ENCODE measurements around the gene MAP3K7.

The MAP3K7 gene

DNA sequence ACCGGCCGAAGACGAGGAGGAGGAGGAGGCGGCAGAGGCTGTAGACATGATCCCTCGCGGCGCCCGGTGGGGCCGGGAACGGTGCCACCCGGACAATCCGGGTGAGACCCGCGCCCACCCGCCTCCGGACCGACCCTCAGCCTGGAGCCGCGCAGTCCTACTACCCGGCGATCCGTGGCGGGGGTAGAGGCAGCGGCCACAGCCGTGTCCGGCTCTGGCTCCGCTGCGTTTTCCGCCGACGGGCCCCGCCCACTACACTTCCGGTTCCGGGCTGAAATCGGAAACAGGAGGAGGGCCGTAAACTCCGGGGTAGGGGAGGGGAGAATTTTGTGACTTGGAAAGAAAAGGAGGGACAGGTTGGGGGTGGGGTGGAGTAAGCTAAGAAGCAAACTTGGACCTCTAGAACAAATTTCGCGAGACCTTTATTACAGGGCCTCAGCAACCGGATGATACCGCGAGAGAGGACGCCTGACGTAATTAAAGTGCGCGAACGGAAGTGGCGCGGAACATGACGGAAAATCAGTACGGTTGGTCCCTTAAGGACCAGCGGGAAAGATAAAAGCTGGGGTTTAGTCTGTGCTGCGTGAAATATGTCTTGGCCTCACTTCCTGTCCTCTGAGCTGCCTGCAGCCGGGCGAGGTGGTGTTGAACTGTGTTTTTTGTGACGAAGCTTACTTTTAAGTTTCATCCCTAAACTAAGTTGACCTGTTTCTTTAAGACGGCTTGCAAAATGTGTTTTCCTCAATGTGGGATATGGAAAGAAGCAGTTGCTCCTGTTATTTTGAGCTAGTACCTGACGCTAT, at the start of gene MAP3K7:
Gene MAP3K7, minus strand, starts transcription at position 237 of the 803 bp plus-strand sequence. Its CDS starts 189 bp downstream, at position 48.
- DNase-seq (ENCODE audit: low spot score) = peak; percentile 95

DNA sequence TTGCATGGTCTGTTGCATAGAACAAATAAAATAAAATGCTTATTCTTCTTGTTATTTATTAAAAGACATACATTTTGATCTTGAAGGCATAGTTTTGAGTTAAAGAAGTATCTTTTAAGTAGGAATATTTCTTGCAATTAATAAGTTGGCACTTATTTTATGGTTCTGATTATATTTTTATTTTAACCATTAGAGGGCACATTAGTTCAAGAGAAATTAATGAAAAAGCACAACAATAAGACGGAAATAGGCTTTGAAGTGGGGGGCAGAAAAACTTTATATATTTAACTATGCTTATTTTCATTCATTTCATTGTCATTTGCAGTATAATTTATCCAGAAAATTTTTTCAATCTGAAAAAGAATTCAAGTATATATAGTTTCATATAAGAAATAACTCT, 44.2 kb upstream of the MAP3K7 start:
- no peak for DNase-seq (ENCODE audit: low spot score)

DNA sequence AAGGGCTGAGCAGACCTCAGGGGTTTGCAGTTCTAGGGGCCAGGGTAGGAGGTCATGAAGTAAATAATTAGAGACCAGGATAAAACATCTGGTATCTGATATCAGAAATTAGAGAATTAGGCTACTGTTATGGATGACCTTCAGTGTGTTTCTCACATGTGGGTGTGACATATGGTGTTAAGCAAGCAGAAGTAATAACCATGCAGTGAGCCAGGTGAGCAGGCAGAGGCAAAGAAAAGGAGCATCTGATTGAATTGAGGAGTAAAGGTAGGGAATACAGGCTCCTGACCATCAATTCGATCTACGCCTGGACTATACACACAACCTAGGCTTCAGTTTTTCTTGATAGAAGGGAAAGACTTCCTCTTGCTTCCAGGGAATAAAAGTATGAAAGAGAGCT, 34.7 kb upstream of the MAP3K7 start:
- no peak for DNase-seq (ENCODE audit: low spot score)

DNA sequence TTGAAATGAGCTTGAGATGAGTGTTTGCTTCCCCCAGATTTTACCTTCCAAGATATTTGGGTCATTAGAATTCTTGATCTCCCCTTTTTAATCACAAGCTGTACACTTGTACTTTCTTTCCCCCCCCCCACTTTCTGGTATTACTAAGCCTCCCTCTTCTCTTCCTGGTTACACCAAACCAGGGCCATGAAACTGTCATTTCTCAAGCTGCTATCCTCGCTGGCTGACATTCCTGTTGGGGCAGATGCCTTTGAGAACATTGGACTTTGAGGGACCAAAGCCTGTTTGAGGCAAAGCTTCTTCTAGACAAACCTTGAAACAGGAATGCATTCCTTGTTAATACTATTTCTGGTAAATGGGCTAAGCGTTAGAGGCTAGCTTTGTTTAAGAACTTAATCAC, 32.3 kb upstream of the MAP3K7 start:
- no peak for DNase-seq (ENCODE audit: low spot score)

DNA sequence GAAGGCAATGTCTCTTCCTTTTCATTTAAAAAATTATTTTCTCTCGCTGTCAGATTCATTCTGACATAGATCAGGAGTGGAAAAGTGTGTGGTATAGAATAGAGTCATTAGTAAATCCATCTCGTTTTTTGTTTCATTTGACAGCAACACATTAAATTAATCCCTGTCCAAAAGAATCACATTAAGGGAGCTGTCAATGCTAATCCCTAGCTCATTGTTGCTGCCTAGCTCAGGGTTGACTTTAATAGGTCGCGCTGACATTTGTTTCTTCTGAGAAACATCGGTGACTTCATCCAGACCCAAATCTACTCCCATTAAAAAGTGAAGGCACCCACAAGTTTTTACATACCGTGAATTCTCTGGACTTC, 25.4 kb upstream of the MAP3K7 start:
- DNase-seq (ENCODE audit: low spot score) = no peak

DNA sequence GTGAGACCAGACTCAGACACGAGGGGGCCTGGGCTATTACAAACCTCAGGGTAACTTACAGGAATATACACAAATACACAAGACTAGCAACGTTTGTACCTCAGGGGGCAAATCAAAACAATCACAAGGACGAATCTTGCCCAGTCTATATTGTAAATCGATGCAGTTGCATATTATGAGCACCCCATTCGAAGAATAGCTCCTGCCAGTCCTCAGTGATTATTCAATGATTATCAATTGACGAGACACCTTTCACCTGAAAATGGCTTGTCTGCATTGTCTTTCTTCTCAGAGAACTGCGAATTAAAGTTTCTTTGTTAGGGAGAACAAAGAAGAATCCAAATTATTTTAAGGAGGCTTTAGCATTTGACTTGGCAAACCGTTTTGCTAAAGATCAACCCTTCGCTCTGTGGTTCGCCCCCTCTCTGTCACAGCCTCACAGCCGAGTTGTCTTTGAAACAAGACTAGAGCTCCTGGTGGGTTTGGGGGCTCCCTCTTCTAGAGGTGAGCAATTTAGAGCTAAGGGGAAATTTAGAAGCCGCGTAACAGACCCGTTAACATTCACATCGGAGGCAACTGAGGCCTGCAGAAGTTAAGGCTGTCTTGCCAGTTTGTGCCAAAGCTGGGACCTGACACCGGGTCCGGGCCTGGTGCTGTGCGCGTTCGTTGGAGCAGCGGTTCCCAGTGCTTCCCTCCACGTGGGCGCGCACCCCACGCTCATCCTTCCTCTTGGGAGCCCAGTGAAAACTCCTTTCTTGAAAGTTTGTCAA, 24.9 kb upstream of the MAP3K7 start:
- no peak for DNase-seq (ENCODE audit: low spot score)

DNA sequence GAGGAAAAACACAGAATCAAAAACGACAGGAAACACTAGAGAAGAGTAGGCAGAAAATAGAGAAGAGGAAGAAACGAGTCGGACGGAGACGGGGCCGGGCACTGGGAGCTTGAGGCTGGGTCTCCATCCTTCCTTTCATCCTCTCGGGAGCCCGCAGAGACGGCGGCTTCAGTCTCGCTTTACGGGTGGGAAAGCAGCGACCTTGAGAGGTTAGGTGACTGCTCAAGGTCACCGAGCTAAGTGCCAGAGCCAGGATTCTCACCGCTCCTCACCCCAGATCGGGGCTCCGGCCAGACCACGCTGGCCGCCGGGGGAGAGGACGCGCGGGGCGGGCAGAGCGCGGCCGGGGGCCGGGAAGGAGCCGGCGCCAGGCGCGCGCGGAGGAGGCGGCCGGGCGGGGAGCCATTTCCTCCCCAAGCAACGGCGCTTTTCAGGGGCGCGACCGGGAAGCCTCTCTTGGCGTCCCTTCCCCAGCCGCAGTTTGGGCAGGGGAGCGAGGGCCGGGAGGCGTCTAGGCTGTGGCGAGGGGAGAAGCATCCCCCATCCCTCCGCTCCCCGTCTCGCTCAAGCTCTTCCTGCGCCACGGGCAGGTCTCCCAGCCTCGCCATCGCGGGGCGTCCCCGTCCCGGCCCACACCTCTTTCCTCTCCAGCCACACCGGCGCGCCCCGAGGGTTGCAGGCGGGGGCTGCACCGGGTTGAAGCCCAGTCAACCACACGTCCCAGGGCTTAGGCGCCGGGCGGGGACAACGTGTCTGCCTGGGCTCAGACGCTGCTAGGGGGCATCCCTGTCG, 24.1 kb upstream of the MAP3K7 start:
- peak; percentile 15 for DNase-seq (ENCODE audit: low spot score)

DNA sequence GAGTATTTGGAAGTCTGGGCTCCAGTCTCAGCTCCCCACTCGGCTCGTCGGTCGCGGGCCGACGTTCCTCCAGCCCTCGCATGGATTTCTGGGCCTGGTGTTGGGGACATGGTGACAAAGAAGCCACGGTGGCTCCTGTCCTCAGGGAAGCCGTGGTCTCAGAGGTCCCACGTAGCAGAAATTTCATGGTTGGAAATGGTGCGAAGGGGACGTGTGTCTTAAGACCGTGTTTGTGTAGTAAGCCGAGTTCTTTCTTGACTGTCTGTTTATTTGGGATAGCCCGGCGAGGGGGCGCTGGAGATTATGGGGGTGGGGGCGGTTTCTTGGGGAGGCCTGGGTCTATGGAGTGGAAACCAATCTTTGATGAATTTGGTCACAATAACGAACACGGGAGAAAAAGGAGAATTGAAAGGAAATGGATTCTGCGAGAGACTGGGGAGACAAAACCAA, 23.5 kb upstream of the MAP3K7 start:
- DNase-seq (ENCODE audit: low spot score) = no peak

DNA sequence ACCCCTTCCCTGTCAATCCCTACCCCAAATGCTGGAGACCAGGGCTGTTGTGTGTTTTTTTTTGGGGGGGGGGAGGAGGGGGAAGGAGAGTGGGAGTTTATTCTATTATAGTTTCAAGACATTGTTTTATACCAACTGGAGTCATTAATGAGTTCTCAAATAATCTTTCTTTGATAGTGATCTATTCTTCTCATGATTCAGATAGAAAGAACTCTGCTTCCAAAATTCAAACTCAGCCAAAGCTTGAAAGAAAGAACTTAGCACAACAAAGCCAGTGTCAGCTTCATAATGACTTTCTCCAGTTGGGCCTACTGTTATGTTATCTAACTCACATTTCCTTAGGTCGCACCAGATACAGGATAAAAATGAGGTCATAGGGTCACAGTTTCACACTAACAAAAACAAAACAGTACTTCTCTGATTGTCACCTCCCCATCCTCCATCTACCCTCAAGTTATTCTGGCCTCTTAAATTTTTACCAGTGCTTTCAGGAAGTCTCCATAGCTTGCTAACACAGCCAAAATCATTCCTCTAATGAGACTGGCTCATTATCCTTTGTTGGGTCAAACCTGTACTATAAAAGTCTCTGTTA, 19.0 kb upstream of the MAP3K7 start:
- DNase-seq (ENCODE audit: low spot score) = no peak

DNA sequence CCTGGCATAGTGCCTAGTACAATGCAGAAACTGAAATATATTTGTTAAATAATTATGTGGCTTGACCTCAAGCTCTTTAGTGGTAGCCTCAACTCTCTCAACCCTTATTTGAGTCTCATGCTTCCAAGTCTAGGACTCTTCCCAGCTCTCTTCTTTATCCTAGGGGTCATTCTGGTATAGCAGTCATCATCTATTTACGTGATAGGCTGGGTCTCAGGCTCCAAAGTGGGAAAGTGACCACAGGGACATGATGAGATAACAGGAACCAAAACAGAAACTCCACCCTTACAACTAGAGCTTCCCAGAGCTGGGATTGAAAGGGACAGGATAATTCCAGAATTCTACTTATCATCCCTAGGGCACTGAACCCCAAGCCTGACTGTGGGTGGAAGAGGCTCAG, 17.7 kb upstream of the MAP3K7 start:
- DNase-seq (ENCODE audit: low spot score) = no peak

DNA sequence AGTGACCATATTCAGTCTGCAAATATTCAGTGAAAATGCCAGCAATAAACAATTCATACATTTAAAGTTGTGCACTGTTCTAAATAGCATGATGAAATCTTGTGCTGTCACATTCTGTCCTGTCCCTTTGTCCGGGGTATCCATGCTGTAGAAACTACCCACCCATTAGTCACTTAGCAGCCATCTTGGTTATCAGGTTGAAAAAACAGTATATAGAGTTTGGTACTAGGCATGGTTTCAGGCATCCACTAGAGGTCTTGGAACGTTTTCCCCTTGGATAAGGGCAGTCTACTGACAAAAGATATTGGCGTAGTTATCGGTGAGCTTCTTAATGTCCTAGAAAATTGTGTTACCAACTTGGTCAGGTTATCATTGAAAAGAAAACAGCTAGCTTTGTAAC, 12.3 kb upstream of the MAP3K7 start:
- no peak for DNase-seq (ENCODE audit: low spot score)

DNA sequence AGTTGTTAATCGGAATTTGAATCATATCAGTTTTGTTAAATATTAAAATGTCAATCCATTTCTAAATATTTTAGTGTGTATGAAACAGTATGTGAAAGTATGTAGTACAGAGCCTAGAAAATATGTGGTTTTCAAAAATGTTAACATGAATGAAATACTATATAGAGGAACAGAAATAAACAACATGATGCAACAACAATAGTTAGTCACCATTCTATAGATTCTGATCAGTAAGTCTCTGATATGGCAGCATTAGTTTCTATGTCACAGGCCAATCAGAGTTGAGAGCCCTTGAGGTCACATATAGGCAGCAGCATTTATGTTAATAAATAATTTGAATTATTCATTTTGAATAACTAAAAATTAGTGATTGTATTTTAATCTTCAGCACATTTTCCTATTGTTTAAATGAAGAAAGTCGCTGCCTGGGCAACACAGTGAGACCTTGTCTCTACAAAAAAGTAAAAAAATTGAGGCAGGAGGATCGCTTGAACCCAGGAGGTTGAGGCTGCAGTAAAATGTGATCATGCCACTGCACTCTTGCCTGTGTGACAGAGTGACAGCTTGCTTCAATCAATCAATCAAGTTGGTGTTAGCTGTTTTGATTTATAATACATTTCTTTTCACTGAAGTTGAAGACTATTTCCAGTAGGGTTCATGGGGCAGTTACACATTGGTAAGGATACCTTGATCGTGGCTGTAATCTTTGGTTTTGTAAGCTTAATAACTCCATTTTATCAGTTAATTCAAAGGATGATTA, 11.5 kb upstream of the MAP3K7 start:
- DNase-seq (ENCODE audit: low spot score) = no peak

DNA sequence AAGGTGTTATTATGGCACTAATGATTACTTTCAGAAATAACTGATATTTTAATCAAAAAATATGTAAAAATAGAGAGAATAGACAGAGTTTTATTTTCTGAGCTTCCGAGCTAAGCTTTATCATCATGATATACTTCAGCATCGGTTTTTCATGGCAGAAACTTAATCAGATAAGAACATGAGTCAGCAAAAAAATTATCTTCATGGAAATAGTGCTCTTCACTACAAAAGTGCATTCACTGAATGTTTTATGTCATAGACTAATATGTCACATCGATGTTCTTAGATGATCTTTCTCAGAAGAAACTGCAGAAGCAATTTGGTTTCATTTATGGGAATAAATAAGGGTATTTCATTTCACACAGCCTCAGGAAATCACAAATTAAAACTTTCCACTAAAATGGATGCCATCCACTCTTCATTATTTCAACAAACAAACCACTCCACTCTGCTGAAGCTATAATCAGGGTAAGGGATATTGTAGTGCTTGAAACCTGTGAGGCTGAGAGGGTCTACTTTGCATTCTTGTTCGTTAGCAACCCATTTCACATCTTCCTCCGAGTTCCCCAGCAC, 10.2 kb upstream of the MAP3K7 start:
- DNase-seq (ENCODE audit: low spot score) = no peak

DNA sequence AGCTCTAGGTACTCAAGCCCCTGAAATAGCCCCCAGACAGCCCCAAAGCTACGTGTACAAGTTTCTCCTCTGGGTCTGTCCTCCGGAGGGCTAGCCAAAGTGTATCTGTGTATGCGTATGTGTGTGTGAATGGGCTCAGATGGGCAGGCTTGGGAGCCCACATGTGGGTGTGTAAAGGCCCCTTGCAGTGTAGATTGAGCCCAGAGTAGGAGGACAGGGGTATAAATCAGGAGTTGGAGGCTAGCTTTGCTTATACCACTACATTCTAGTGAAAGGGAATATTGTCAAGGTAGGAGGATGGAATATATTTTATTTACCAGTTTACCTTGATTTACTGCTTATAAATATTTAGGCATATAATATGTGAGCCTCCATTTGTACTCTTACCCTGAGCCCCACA, 9.0 kb upstream of the MAP3K7 start:
- DNase-seq (ENCODE audit: low spot score) = no peak

DNA sequence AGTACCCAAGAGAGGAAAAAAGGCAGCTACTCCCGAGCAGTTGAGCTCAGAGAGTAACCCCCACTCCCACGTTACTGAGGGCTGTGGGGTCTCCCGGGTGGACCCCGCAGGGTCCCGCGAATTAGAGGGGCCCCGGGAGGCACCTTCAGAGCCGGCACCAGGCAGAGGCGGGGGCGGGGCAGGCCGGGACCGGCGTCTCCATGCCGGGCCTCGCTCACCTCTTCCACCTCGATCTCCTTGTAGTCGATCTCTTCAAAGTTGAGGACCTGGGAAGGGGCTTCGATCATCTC, 381 bp downstream of the MAP3K7 start:
- DNase-seq (ENCODE audit: low spot score) = no peak

DNA sequence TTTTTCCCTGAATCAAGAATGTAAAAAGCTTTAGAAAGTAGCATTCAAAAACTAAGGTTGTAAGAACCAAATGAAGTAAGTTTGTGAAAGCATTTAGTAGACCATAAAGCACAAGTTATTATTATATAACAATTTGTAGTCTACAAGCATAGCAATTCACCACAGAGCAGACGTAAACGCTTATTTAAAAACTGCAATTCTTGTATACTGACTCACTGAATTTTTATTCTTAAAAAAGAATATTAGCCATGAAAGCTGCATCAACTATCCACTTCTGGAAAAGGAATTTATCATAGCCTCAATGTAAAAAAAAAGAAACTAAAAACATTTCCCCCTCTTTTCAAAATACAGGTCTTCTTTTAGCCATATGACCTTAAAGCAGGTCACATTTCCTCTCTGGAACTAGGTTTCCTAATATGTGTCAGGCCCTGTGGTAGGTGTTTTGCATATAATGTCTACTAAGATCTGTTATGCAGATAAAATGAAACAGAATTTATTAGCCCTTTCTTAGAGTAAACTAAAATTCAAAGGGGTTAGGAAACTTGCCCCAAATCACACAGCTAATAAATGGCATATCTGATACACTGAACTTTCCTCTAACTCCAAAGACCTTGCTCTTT, 2.1 kb downstream of the MAP3K7 start:
- DNase-seq (ENCODE audit: low spot score) = peak; percentile 36

DNA sequence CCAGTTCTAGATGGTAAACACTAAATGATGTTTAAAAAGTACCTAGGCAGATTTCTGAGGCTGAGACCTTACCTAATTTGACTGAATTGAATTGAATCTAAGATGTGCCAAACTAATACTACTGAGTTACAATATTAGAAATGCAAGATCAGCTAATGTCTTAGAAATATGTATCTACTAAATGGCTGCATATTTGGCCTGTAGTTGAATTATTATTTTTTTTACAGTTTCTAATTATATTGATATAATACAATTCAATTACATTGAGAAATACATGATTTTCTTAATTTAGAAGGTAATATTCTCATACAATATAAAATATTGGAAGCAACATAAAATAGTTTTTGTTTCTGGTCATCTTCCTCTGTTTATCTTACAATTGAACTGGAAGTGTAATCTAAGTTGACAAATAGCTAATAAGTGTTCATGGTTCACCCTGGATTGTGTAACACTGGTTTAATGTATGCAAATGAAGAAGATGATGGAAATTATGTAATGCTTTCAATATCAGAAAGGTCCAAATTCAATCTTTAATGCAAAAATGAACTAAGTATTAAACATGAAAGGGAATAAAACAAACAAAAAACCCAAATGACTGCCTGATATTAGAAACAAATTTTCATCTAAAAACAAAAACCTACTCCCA, 2.9 kb downstream of the MAP3K7 start:
- DNase-seq (ENCODE audit: low spot score) = no peak

DNA sequence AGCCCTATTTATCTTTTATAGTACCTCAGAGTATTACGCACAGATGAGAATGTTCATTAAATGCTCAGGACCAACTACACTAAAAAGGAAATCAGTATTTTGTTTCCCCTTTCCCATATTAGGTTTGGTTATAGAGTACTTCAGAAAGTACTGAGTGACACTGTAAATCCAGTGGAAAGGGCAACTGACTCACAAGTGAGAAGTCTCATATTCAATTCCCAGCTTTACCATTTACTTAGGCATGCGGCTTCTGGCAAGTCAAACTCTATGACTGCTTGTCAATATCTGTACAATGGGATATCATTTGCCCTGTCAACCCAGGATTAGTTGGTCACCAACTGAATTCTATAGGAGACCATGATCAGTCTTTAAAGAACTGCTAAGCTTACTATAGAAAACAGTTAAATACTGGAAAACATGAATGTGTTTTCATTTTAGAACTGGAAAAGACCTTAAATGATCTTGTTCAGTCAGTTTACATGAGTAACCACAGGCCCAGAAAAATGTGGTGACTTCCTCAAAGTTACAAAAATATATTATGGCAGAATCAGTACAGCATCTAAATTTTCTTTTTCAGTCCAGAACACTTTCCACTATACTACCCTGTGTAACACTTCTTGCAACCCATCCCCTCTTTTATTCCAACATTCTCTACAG, 3.6 kb downstream of the MAP3K7 start:
- no peak for DNase-seq (ENCODE audit: low spot score)

DNA sequence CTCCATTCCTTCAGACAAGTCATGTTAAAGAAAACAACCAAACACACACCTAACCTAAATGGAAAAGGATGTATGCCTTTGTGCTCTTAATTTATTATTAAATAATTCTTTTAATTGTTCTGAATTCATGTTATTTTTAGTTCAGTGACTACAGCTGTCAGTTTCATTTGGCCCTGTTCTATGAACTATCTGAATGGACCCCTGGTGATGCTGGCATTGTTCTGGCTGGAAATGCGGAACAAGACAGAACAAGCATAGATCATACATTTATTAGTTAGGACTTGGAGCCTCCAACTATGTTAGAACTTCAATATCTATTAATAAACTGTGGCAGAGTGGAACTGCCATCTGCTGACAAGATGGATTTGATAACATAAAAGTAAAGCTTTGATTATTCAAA, 5.7 kb downstream of the MAP3K7 start:
- DNase-seq (ENCODE audit: low spot score) = no peak
